Stimulated activated naive B cell treated with anti-CD40 and anti-IgM and Interleukin-4, amounts not matched to agents 10 μg/mL and 1 μg/mL and 100 μg/mL, for 72 hours (primary cell): ENCODE results near the gene WDR46.
"Not testable (repeated sequence)": the region's sequence is repeated elsewhere in the genome, so short reads cannot be mapped to it uniquely, and the experiment has no call there.

Experiments
- ATAC-seq, 2 donors: fragments of 150-1000 bp; cut with Tn5 transposase; replicated peaks; 2 replicates each; pipeline ENCODE4 v1.10.0; 2021; ENCODE audit warnings: moderate library complexity in 1 of 2
- DNase-seq: peaks from one replicate; pipeline ENCODE4 v3.0.0; 2021
- H3K27ac Mint-ChIP-seq: one replicate; pipeline ENCODE4 v1.8.0; 2022; ENCODE audit warnings: mild to moderate bottlenecking, mixed read lengths
- H3K27me3 Mint-ChIP-seq, 2 donors: one replicate each; pipeline ENCODE4 v1.8.0; 2022; ENCODE audit warnings: mixed read lengths in 2 of 2
- H3K36me3 Mint-ChIP-seq, 2 donors: one replicate each; pipeline ENCODE4 v1.8.0; 2022; ENCODE audit warnings: mixed read lengths in 2 of 2, mild to moderate bottlenecking in 1 of 2
- H3K4me1 Mint-ChIP-seq, 2 donors: one replicate each; pipeline ENCODE4 v1.8.0; 2022; ENCODE audit warnings: mixed read lengths in 2 of 2, mild to moderate bottlenecking in 1 of 2
- H3K4me3 Mint-ChIP-seq, 2 donors: one replicate each; pipeline ENCODE4 v1.8.0; 2022; ENCODE audit warnings: mild to moderate bottlenecking in 2 of 2, mixed read lengths in 2 of 2, moderate library complexity in 1 of 2
- H3K9me3 Mint-ChIP-seq, 2 donors: one replicate each; pipeline ENCODE4 v1.8.0; 2022; ENCODE audit warnings: mixed read lengths in 2 of 2, mild to moderate bottlenecking in 1 of 2

Gene WDR46

GRCh38 chr6:33273924-33274902, 14.8 kb downstream of the WDR46 start:
- H3K4me3 Mint-ChIP-seq: peak overlapping the region; percentile 99
- H3K9me3 Mint-ChIP-seq: no peaks in the 10 kb centered on the region
- H3K27ac Mint-ChIP-seq: peak overlapping the region; percentile 100
- H3K4me1 Mint-ChIP-seq: peaks cover 46 to 77% of the 10 kb centered on the region in 2 donors
- no peaks in the 10 kb centered on the region for H3K27me3 Mint-ChIP-seq
- H3K36me3 Mint-ChIP-seq: peaks cover 56 to 66% of the 10 kb centered on the region in 2 donors
- ATAC-seq (no peak), DNase-seq (no peak)

- H3K27me3 Mint-ChIP-seq: no peaks in the 10 kb centered on the region
- H3K27ac Mint-ChIP-seq: peak overlapping the region; percentile 100
- H3K4me1 Mint-ChIP-seq: peaks cover 46 to 68% of the 10 kb centered on the region in 2 donors
Observed at GRCh38 chr6:33273129-33273923, 15.7 kb downstream of the WDR46 start.

GRCh38 chr6:33272275-33273128, 16.5 kb downstream of the WDR46 start:
- ATAC-seq (peak; percentile 8 to 10), DNase-seq (no peak)
- Mint-ChIP-seq H3K27me3 (no peaks in the 10 kb centered on the region), H3K4me1 (peaks cover 42 to 66% of the 10 kb centered on the region in 2 donors), H3K27ac (peak overlapping the region; percentile 100), H3K36me3 (peaks cover 61 to 78% of the 10 kb centered on the region in 2 donors), H3K4me3 (peak overlapping the region; percentile 99), H3K9me3 (no peaks in the 10 kb centered on the region)

More at GRCh38 chr6:33273129-33273923, 15.7 kb downstream of the WDR46 start:
- Mint-ChIP-seq H3K9me3 (no peaks in the 10 kb centered on the region), H3K4me3 (peak overlapping the region; percentile 99), H3K36me3 (peaks cover 58 to 71% of the 10 kb centered on the region in 2 donors)
- DNase-seq (no peak), ATAC-seq (no peak)

DNA sequence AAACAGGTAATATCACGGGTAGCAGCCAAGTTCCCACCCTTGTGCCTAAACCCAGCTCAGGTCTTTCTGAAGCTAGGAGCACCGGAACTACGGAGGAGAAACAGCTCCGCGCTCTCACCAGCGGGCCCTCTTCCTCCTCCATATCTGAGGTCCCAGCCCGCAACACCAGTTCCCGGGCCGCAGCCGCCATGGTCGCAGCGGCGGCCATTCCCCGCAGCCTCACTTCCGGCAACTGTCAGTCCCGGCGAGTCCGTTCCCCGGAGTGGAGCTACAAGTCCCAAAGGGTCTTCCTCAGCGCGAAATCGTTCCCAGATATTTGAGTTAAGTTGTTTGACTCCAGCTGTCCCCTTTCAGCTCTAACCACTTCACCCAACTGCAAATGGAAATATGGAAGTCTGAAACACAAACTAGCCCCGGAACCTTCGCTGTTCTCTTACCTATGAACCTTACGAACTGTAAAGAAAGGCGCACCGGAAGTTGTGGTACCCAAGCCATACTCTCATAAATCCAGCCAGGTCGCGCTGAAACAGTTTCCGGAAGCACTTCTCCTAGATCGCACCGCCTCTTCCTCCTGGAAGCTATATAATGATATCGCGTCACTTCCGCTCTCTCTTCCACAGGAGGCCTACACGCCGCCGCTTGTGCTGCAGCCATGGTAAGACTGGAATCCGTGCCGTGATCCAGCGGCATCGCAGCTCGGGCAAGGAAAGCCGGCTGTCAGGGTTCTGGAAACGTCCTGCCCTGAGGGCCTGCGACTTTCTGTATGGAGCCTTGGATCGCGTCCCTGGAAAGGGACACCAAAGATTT, 17.4 kb downstream of the WDR46 start, which contains the start of the genes RPS18 and VPS52:
RPS18 (plus strand) TSS at position 608 of the 807 bp plus-strand sequence; CDS start at position 653, 45 bp downstream.
VPS52 (minus strand) TSS at position 409 of the 807 bp plus-strand sequence; CDS start at position 208, 201 bp downstream.
- Mint-ChIP-seq H3K9me3 (no peaks in the 10 kb centered on the region), H3K4me3 (peak within 1 kb of the TSS; percentile 99), H3K27me3 (no peaks in the 10 kb centered on the region), H3K4me1 (peaks cover 37 to 61% of the 10 kb centered on the region in 2 donors), H3K36me3 (peaks cover 61 to 83% of the 10 kb centered on the region in 2 donors), H3K27ac (peak within 1 kb of the TSS; percentile 100)
- ATAC-seq: peak; percentile 91 to 93
- peak; percentile 90 for DNase-seq

DNA sequence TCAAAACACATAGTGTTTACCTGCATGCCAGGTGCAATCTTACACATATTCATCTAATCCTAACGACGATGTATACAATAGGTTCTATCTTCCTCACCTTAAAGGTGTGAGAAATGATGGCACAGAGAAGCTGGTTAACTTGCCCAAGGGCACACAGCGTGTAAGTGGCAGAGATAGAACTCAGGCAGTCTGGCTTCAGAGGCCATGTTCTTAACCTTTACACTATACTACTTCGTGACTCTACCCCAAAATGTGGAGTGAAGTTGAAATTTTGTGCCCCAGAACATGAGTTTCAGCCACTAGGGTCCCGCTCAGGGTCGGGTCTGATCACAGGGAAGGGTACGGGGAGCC, 17.9 kb downstream of the WDR46 start:
- peaks cover 61 to 83% of the 10 kb centered on the region in 2 donors for H3K36me3 Mint-ChIP-seq
- peak; percentile 24 to 31 for ATAC-seq

GRCh38 chr6:33264015-33264414, 25.0 kb downstream of the WDR46 start:
- Mint-ChIP-seq H3K4me3 (no peak overlapping the region), H3K4me1 (peaks cover 0 to 7% of the 10 kb centered on the region in 2 donors), H3K27ac (no peak overlapping the region), H3K27me3 (no peaks in the 10 kb centered on the region), H3K9me3 (no peaks in the 10 kb centered on the region), H3K36me3 (peaks cover 60 to 65% of the 10 kb centered on the region in 2 donors)
- ATAC-seq: no peak
- no peak for DNase-seq

More for the DNA sequence above, 17.9 kb downstream of the WDR46 start:
- Mint-ChIP-seq H3K4me1 (peaks cover 32 to 56% of the 10 kb centered on the region in 2 donors), H3K9me3 (no peaks in the 10 kb centered on the region), H3K4me3 (peak overlapping the region; percentile 99), H3K27me3 (no peaks in the 10 kb centered on the region), H3K27ac (peak overlapping the region; percentile 100)
- no peak for DNase-seq

DNA sequence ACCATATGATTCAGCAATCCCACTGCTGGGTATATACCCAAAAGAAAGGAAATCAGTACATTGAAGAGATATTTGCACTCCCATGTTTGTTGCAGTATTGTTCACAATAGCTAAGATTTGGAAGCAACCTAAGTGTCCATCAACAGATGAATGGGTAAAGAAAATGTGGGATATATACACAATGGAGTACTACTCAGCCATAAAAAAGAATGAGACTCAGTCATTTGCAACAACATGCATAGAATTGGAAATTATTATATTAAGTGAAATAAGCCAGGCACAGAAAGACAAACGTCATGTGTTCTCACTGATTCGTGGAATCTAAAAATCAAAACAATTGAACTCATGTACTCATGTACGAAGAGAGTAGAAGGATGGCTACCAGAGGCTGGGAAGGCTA, 26.5 kb downstream of the WDR46 start:
- not testable (repeated sequence) for H3K27ac Mint-ChIP-seq, H3K27me3 Mint-ChIP-seq, H3K4me1 Mint-ChIP-seq, ATAC-seq, H3K9me3 Mint-ChIP-seq, DNase-seq, H3K4me3 Mint-ChIP-seq
- peaks cover 52 to 59% of the 10 kb centered on the region in 2 donors for H3K36me3 Mint-ChIP-seq

DNA sequence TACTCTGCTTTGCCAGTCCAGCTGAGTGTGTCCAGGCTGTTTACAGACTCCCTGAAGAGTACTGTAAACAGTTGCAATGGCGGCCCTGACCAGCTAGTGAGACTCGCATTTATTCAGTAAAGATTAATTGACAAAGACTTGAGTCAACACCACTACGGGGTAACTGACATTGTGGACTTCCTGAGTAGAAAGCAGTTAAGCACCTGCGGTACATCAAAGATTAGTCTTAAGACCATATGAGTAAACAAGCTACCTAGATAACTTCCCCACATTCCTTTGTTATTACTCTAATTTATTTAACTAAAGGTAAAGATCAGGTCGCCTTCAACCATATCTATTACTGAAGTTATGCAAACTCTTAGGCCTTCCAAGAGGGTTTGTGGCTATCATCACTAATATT, 30.0 kb downstream of the WDR46 start:
- no peaks in the 10 kb centered on the region for H3K27me3 Mint-ChIP-seq

DNA sequence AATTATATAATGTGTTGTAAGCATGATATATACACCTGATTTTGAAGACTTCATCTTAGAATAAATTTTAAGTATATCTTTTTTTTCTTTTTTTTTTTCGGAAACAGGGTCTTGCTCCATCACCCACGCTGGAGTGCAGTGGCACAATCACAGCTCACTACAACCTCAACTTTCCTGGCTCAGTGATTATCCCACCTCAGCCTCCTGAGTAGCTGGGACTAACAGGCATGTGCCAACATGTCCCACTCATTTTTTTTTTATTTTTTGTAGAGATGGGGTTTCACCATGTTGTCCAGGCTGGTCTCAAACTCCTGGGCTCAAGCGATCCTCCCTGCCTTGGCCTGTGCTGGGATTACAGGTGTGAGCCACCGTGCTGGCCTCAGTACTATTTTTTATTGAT, 34.4 kb downstream of the WDR46 start:
- H3K27ac Mint-ChIP-seq: no peak overlapping the region
- H3K36me3 Mint-ChIP-seq: peaks cover 31 to 41% of the 10 kb centered on the region in 2 donors
- no peak overlapping the region for H3K4me3 Mint-ChIP-seq
- ATAC-seq (no peak), DNase-seq (no peak)
- H3K27me3 Mint-ChIP-seq: no peaks in the 10 kb centered on the region
- H3K4me1 Mint-ChIP-seq: peaks cover 19 to 24% of the 10 kb centered on the region in 2 donors
- no peaks in the 10 kb centered on the region for H3K9me3 Mint-ChIP-seq

More for the DNA sequence above, 30.0 kb downstream of the WDR46 start:
- H3K4me1 Mint-ChIP-seq: no peaks in the 10 kb centered on the region
- ATAC-seq (no peak), DNase-seq (no peak)
- no peak overlapping the region for H3K4me3 Mint-ChIP-seq
- no peaks in the 10 kb centered on the region for H3K9me3 Mint-ChIP-seq
- H3K27ac Mint-ChIP-seq: no peak overlapping the region
- peaks cover 36 to 40% of the 10 kb centered on the region in 2 donors for H3K36me3 Mint-ChIP-seq

DNA sequence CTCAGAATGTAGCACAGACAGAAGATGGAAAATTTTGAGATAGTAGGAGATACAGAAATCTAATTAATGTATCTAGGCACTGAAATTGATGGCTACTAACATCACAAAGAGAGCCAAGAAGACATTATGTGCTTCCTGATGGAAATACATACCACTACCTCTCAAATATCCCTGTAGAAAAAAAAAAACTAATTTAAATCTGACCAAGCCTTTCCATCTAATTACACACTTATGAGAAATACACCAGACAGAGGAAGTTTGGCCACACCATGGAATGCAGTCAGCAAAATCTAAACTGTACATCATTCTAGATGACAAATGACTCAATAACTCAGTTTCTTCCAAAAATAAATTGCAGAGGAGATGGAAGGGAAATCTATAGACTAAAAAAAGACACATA, 36.3 kb downstream of the WDR46 start:
- Mint-ChIP-seq H3K9me3 (no peaks in the 10 kb centered on the region), H3K36me3 (peaks cover 27 to 31% of the 10 kb centered on the region in 2 donors), H3K4me3 (no peak overlapping the region), H3K27ac (no peak overlapping the region), H3K4me1 (peaks cover 28 to 36% of the 10 kb centered on the region in 2 donors), H3K27me3 (no peaks in the 10 kb centered on the region)
- no peak for DNase-seq
- ATAC-seq: no peak

DNA sequence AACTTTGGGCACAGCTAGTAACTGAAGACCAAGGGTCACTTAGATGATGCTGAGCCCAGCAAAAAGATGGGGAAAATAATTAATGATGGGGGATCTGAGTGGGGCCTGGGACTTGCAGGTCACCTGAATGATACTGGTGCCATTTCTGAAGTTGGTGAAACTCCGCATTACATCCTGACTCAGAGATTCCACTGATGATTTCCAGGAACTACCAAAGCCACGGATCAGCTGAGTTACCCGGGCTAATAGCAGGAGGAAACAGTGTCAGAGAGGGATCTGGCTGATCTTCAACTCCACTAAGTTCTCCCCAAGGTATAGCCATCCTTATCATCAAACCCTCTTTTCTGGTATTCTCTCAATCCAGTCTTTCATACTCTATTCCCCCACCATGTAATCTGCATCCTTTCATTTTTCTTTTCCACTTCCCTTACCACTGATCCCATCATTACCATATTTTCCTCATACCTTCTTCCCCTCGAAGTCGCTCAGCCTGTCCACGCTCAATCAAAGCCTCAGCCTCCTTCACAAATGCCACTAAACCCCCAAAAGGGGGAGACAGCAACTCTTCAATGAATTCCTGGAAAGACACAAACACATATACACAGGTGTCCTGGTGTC, 37.5 kb downstream of the WDR46 start:
- peaks cover 28 to 36% of the 10 kb centered on the region in 2 donors for H3K4me1 Mint-ChIP-seq
- H3K27me3 Mint-ChIP-seq: no peaks in the 10 kb centered on the region
- ATAC-seq (no peak), DNase-seq (no peak)
- H3K4me3 Mint-ChIP-seq: peak overlapping the region in 1 of 2 donors; percentile 18
- peaks cover 24 to 30% of the 10 kb centered on the region in 2 donors for H3K36me3 Mint-ChIP-seq
- no peaks in the 10 kb centered on the region for H3K9me3 Mint-ChIP-seq
- peak overlapping the region; percentile 39 for H3K27ac Mint-ChIP-seq

- Mint-ChIP-seq H3K36me3 (peaks cover 22 to 28% of the 10 kb centered on the region in 2 donors), H3K27ac (peak overlapping the region; percentile 97), H3K27me3 (no peaks in the 10 kb centered on the region), H3K9me3 (no peaks in the 10 kb centered on the region), H3K4me1 (peaks cover 28 to 36% of the 10 kb centered on the region in 2 donors), H3K4me3 (peak overlapping the region; percentile 88 to 90)
- DNase-seq (no peak), ATAC-seq (no peak)
Observed at GRCh38 chr6:33250731-33251130, 38.3 kb downstream of the WDR46 start.
